Measurements from ENCODE around the gene TJP2.

Gene TJP2

GRCh38 chr9:69207503-69207902 is 33.4 kb downstream of the TJP2 start:
- H3K4me1 ChIP-seq (ENCODE audit: control insufficient read depth, insufficient read depth, low read length) = peaks cover 48% of the 10 kb centered on the region
- H3K4me3 ChIP-seq (ENCODE audit: low read depth, low read length) = no peak overlapping the region
- 0 out of 2 replicates have a peak, but pooled peaks cover 1% of the 10 kb centered on the region for H3K36me3 ChIP-seq (ENCODE audit: control insufficient read depth, insufficient read depth, low read length)
- H3K9me3 ChIP-seq (ENCODE audit: control insufficient read depth, insufficient read depth, low read length) = no peaks in the 10 kb centered on the region
- no peak overlapping the region for H3K9ac ChIP-seq (ENCODE audit: low read depth, low read length)
- H3K27me3 ChIP-seq (ENCODE audit: control insufficient read depth, insufficient read depth, low read length) = no peaks in the 10 kb centered on the region
- no peak overlapping the region for H3K27ac ChIP-seq (ENCODE audit: low read depth, low read length)

GRCh38 chr9:69211424-69212036 is 37.5 kb downstream of the TJP2 start:
- Histone ChIP-seq H3K9ac (ENCODE audit: low read depth, low read length) (no peak overlapping the region), H3K27ac (ENCODE audit: low read depth, low read length) (no peak overlapping the region), H3K4me3 (ENCODE audit: low read depth, low read length) (no peak overlapping the region), H3K36me3 (ENCODE audit: control insufficient read depth, insufficient read depth, low read length) (peaks cover 14% of the 10 kb centered on the region), H3K9me3 (ENCODE audit: control insufficient read depth, insufficient read depth, low read length) (no peaks in the 10 kb centered on the region), H3K27me3 (ENCODE audit: control insufficient read depth, insufficient read depth, low read length) (no peaks in the 10 kb centered on the region), H3K4me1 (ENCODE audit: control insufficient read depth, insufficient read depth, low read length) (peaks cover 26% of the 10 kb centered on the region)

DNA sequence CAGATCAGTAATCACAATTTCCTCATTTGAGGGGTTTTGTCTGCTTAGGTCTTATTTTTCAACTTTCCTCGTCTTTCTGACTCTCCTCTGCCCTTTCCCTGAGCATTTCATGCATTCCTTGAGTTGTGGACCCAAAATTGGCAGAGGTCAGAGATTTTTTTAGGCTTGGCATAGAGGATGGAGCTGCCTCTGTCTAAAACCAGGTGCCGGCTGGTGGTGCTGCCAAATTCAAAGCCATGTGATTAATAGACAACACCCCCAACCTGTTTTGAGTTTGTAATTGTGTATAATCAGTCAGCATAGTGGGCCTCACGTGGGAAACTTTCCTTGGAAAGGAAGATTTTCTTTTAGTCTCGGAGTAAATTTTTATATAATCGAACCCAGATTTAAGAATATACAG is 39.6 kb downstream of the TJP2 start:
- no peak overlapping the region for H3K4me3 ChIP-seq (ENCODE audit: low read depth, low read length)
- no peak overlapping the region for H3K9ac ChIP-seq (ENCODE audit: low read depth, low read length)
- no peaks in the 10 kb centered on the region for H3K27me3 ChIP-seq (ENCODE audit: control insufficient read depth, insufficient read depth, low read length)
- H3K36me3 ChIP-seq (ENCODE audit: control insufficient read depth, insufficient read depth, low read length) = peaks cover 31% of the 10 kb centered on the region
- H3K4me1 ChIP-seq (ENCODE audit: control insufficient read depth, insufficient read depth, low read length) = peaks cover 15% of the 10 kb centered on the region; the same call in 1 of the 2 replicates
- no peak overlapping the region for H3K27ac ChIP-seq (ENCODE audit: low read depth, low read length)
- no peaks in the 10 kb centered on the region for H3K9me3 ChIP-seq (ENCODE audit: control insufficient read depth, insufficient read depth, low read length)

DNA sequence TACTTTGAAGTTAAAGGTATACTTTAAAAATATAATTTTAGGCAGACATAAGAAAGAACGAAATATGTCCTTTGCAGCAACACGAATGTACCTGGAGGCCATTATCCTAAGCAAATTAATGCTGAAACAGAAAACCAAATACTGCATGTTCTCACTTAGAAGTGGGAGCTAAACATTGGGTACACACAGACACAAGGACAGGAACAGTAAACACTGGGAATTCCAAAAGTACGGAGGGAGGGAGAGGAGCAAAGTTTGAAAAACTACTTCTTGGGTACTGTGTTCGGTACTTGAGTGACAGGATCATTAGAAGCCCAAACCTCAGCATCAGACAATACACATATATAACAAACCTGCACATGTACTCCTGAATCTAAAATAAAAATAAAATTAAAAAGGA is 40.9 kb downstream of the TJP2 start:
- H3K4me3 ChIP-seq (ENCODE audit: low read depth, low read length) = no peak overlapping the region
- no peaks in the 10 kb centered on the region for H3K9me3 ChIP-seq (ENCODE audit: control insufficient read depth, insufficient read depth, low read length)
- no peak overlapping the region for H3K27ac ChIP-seq (ENCODE audit: low read depth, low read length)
- no peak overlapping the region for H3K9ac ChIP-seq (ENCODE audit: low read depth, low read length)
- H3K4me1 ChIP-seq (ENCODE audit: control insufficient read depth, insufficient read depth, low read length) = peaks cover 15% of the 10 kb centered on the region; the same call in 1 of the 2 replicates
- H3K27me3 ChIP-seq (ENCODE audit: control insufficient read depth, insufficient read depth, low read length) = no peaks in the 10 kb centered on the region
- peaks cover 43% of the 10 kb centered on the region for H3K36me3 ChIP-seq (ENCODE audit: control insufficient read depth, insufficient read depth, low read length)

- Histone ChIP-seq H3K27ac (ENCODE audit: low read depth, low read length) (no peak overlapping the region), H3K36me3 (ENCODE audit: control insufficient read depth, insufficient read depth, low read length) (peaks cover 53% of the 10 kb centered on the region), H3K27me3 (ENCODE audit: control insufficient read depth, insufficient read depth, low read length) (no peaks in the 10 kb centered on the region), H3K4me3 (ENCODE audit: low read depth, low read length) (no peak overlapping the region), H3K9ac (ENCODE audit: low read depth, low read length) (no peak overlapping the region), H3K9me3 (ENCODE audit: control insufficient read depth, insufficient read depth, low read length) (no peaks in the 10 kb centered on the region), H3K4me1 (ENCODE audit: control insufficient read depth, insufficient read depth, low read length) (peaks cover 15% of the 10 kb centered on the region; the same call in 1 of the 2 replicates)
Measured at GRCh38 chr9:69215774-69216485, 41.9 kb downstream of the TJP2 start.

DNA sequence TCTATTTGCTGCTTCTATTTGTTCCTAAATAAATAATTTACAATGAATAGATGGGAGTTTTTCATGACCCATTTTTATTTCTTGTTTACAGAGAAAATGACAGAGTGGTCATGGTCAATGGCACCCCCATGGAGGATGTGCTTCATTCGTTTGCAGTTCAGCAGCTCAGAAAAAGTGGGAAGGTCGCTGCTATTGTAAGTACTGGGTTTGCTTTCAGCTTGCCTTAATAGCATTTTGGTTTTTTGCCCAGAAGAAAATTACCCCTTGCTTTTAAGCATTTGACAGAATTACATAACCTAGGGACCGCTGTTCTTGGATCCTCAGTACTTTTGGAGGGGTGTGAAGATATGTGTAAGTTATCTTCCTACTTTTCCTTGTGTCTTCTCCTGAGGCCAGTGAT is 44.1 kb downstream of the TJP2 start:
- peaks cover 55% of the 10 kb centered on the region for H3K36me3 ChIP-seq (ENCODE audit: control insufficient read depth, insufficient read depth, low read length)

DNA sequence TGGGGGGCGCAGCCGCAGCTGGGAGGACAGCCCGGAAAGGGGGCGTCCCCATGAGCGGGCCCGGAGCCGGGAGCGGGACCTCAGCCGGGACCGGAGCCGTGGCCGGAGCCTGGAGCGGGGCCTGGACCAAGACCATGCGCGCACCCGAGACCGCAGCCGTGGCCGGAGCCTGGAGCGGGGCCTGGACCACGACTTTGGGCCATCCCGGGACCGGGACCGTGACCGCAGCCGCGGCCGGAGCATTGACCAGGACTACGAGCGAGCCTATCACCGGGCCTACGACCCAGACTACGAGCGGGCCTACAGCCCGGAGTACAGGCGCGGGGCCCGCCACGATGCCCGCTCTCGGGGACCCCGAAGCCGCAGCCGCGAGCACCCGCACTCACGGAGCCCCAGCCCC is 47.0 kb downstream of the TJP2 start:
- Histone ChIP-seq H3K27ac (ENCODE audit: low read depth, low read length) (no peak overlapping the region), H3K4me1 (ENCODE audit: control insufficient read depth, insufficient read depth, low read length) (peaks cover 5% of the 10 kb centered on the region; the same call in 1 of the 2 replicates), H3K36me3 (ENCODE audit: control insufficient read depth, insufficient read depth, low read length) (peaks cover 65% of the 10 kb centered on the region), H3K27me3 (ENCODE audit: control insufficient read depth, insufficient read depth, low read length) (no peaks in the 10 kb centered on the region), H3K9me3 (ENCODE audit: control insufficient read depth, insufficient read depth, low read length) (no peaks in the 10 kb centered on the region), H3K9ac (ENCODE audit: low read depth, low read length) (no peak overlapping the region), H3K4me3 (ENCODE audit: low read depth, low read length) (no peak overlapping the region)

More for the DNA sequence above, 44.1 kb downstream of the TJP2 start:
- no peaks in the 10 kb centered on the region for H3K9me3 ChIP-seq (ENCODE audit: control insufficient read depth, insufficient read depth, low read length)
- no peak overlapping the region for H3K4me3 ChIP-seq (ENCODE audit: low read depth, low read length)
- H3K9ac ChIP-seq (ENCODE audit: low read depth, low read length) = no peak overlapping the region
- H3K27me3 ChIP-seq (ENCODE audit: control insufficient read depth, insufficient read depth, low read length) = no peaks in the 10 kb centered on the region
- H3K27ac ChIP-seq (ENCODE audit: low read depth, low read length) = no peak overlapping the region
- no peaks in the 10 kb centered on the region for H3K4me1 ChIP-seq (ENCODE audit: control insufficient read depth, insufficient read depth, low read length)

DNA sequence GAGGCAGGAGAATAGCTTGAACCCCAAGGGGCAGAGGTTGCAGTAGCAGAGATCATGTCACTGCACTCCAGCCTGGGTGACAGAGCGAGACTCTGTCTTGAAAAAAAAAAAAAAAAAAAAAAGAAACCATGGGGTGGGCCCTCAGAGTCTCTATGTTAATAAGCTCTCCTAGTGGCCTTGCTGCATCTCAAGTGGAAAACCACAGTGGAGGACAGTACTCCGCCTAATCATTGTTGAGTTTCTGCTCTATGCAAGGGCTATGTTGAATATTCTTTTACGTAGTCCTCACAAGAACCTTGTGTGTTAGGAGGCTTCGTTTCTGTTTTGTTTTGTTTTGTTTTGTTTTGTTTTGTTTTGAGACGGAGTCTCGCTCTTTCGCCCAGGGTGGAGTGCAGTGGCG is 48.9 kb downstream of the TJP2 start:
- H3K4me3 ChIP-seq (ENCODE audit: low read depth, low read length) = no peak overlapping the region
- H3K27ac ChIP-seq (ENCODE audit: low read depth, low read length) = peak overlapping the region; percentile 40
- peaks cover 68% of the 10 kb centered on the region for H3K36me3 ChIP-seq (ENCODE audit: control insufficient read depth, insufficient read depth, low read length)
- no peaks in the 10 kb centered on the region for H3K27me3 ChIP-seq (ENCODE audit: control insufficient read depth, insufficient read depth, low read length)
- no peak overlapping the region for H3K9ac ChIP-seq (ENCODE audit: low read depth, low read length)
- H3K4me1 ChIP-seq (ENCODE audit: control insufficient read depth, insufficient read depth, low read length) = peaks cover 16% of the 10 kb centered on the region
- no peaks in the 10 kb centered on the region for H3K9me3 ChIP-seq (ENCODE audit: control insufficient read depth, insufficient read depth, low read length)

- H3K4me3 ChIP-seq (ENCODE audit: low read depth, low read length) = no peak overlapping the region
- no peaks in the 10 kb centered on the region for H3K9me3 ChIP-seq (ENCODE audit: control insufficient read depth, insufficient read depth, low read length)
- H3K27ac ChIP-seq (ENCODE audit: low read depth, low read length) = no peak overlapping the region
- no peak overlapping the region for H3K9ac ChIP-seq (ENCODE audit: low read depth, low read length)
- H3K36me3 ChIP-seq (ENCODE audit: control insufficient read depth, insufficient read depth, low read length) = peaks cover 68% of the 10 kb centered on the region
- H3K27me3 ChIP-seq (ENCODE audit: control insufficient read depth, insufficient read depth, low read length) = no peaks in the 10 kb centered on the region
- H3K4me1 ChIP-seq (ENCODE audit: control insufficient read depth, insufficient read depth, low read length) = peaks cover 23% of the 10 kb centered on the region
Measured at GRCh38 chr9:69223605-69224004, 49.5 kb downstream of the TJP2 start.

DNA sequence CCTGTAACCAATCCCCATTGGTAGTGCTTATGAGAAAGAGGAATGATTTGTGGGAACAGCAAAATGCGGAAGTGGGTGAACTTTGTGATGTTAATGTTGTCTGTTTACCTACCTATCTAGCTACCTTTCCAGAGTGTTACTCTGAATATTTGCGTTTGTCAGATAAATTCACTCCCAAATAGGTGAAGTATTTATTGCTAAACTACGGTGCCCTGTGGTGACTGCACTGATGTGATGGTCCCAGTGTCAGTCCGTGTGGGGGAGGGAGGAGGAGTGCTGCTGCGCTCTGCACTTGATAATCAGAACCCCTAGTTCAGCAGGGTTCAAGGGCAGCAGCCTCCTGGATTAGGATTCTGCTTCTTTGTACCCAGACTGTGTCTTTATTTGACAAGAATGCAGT is 55.3 kb downstream of the TJP2 start:
- no peaks in the 10 kb centered on the region for H3K27me3 ChIP-seq (ENCODE audit: control insufficient read depth, insufficient read depth, low read length)
- H3K4me3 ChIP-seq (ENCODE audit: low read depth, low read length) = no peak overlapping the region
- H3K9ac ChIP-seq (ENCODE audit: low read depth, low read length) = no peak overlapping the region
- peaks cover 60% of the 10 kb centered on the region for H3K36me3 ChIP-seq (ENCODE audit: control insufficient read depth, insufficient read depth, low read length)
- no peaks in the 10 kb centered on the region for H3K9me3 ChIP-seq (ENCODE audit: control insufficient read depth, insufficient read depth, low read length)
- peak overlapping the region; percentile 52 for H3K27ac ChIP-seq (ENCODE audit: low read depth, low read length)
- peaks cover 61% of the 10 kb centered on the region for H3K4me1 ChIP-seq (ENCODE audit: control insufficient read depth, insufficient read depth, low read length)

DNA sequence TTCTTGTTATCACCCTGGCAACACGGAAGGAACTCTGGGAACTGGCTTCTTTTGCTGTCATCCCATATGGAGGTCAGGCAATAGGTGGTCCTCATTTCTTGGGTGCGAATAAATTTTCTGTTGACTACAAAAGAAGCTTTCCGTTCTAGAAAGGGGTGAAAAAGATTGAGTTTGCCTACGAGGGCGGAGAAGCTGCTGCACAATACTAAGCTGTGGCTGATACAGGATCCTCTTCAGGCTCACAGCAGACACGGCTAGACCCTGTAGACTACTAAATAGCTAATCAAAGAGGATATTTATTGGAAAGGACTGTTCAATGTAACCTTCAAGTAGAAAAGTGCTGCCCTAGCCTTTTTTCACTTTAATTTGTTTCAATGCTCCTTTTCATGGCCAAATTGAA is 58.1 kb downstream of the TJP2 start:
- peaks cover 61% of the 10 kb centered on the region for H3K36me3 ChIP-seq (ENCODE audit: control insufficient read depth, insufficient read depth, low read length)
- peak overlapping the region; percentile 81 for H3K27ac ChIP-seq (ENCODE audit: low read depth, low read length)
- no peaks in the 10 kb centered on the region for H3K27me3 ChIP-seq (ENCODE audit: control insufficient read depth, insufficient read depth, low read length)

More for the DNA sequence above, 58.1 kb downstream of the TJP2 start:
- no peaks in the 10 kb centered on the region for H3K9me3 ChIP-seq (ENCODE audit: control insufficient read depth, insufficient read depth, low read length)
- H3K9ac ChIP-seq (ENCODE audit: low read depth, low read length) = peak overlapping the region; percentile 27; the same call in 1 of the 2 replicates
- peaks cover 56% of the 10 kb centered on the region for H3K4me1 ChIP-seq (ENCODE audit: control insufficient read depth, insufficient read depth, low read length)
- peak overlapping the region; percentile 15; the same call in 1 of the 2 replicates for H3K4me3 ChIP-seq (ENCODE audit: low read depth, low read length)

Measured in HUES48 (cell line).